Stimulated activated CD8-positive, alpha-beta memory T cell treated with anti-CD3 and anti-CD28 coated beads, Interleukin-12 subunit alpha, Interleukin-12 subunit beta, amount 100 ng/mL, for 4 hours (primary cell): ENCODE results near the gene ZNF223.

Experiments used
- DNase-seq: peaks from one replicate; pipeline ENCODE4 v3.0.0-alpha.2; 2020; ENCODE audit warnings: low read depth

The ZNF223 gene

DNA sequence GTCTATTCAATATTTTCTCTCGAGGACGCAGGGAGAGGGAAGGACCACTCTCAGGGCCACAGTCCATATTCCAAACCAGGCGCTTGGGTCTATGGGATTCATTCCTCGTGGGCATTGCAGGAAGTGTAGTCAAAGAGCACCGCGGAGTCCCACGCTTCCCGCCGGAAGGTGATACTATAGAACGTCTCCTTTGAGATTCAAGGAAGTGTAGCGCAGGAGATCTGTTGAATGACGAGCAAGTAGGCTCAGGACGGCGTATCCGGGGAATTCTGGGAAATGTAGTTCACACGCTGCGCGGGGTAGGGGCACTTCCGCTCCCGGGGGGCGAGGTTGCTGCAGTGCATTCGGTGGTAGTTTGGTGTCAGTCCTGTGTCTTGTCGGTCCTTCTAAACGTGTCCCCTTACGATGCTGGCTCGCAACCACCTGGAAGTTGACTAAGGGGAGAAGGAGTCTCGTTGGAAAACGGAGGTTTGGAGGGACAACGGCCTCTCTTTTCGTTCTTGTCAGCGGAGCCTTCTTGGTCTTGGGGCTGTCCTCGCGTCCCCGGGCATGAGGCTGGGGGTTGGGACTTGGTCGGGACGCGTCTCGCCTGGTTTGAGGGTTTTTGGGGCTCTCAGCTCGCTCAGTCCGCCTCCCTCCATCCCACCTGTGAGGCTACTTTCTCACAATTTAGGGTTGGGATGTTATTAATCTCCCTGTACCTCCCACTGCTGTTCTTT lies 20.1 kb downstream of the ZNF223 start, which contains the start of gene ZNF284:
ZNF284 (plus strand) TSS at position 336 of the 719 bp plus-strand sequence. CDS start 4,231 bp downstream, outside the sequence.
- peak; percentile 70 for DNase-seq

DNA sequence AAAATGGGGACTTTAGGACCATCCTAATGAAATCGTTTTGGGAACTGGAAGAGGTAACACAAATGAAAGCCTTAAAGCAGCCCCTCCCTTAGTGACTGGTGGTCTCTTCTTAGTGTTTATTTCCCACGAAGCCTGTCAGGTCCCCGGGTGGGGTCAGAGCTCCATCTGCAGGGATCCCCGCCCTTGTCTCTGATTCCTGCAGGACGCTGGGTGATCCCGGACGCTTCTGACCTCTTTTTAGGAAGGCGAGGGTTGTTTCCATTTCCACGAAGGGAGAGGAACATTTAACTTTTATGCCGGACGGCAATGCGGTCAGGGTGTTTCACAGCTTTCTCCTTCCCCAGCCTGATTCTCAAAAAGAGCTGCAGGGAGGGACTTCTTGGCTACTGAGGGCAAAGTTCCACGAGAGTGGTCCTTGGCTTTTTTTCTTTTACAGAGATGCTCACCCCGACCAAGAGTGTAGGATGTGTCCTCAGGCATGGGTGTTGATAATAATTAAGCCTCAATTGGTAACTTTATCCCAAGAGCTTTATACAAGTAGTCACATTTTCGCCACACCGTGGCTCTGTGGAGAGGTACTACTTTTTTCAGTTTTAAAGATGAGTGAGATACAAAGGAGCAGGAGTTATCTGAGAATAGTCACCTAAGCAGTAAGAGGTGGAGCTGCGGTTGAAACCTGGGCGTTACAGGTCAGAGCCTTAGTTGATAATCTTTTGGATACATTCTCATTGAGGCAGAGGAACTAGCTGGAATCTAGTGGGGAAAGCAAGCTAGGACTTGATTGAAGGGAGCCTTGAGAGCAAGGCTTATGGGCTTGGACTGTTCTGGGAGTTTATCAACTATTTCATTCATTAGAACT lies 20.9 kb downstream of the ZNF223 start:
- DNase-seq = no peak

DNA sequence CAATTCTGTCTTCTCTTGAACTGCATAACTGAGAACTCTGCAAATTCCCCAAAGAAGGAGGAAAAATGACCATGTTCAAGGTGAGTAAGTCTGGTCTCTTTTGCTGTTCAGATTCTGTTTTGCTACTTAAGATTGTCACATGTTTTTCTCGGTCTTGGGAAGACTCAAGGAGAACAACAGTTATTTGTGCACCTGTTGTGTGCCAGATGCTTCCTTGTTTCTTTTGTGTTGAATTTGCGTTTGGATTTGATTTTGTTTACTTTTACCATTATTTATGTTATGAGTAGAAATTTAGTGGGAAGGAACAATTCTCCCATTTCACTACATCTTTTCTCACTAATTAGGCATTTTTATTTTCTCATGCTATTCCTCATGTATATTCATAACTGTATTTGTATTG lies 24.5 kb downstream of the ZNF223 start:
- DNase-seq = no peak

DNA sequence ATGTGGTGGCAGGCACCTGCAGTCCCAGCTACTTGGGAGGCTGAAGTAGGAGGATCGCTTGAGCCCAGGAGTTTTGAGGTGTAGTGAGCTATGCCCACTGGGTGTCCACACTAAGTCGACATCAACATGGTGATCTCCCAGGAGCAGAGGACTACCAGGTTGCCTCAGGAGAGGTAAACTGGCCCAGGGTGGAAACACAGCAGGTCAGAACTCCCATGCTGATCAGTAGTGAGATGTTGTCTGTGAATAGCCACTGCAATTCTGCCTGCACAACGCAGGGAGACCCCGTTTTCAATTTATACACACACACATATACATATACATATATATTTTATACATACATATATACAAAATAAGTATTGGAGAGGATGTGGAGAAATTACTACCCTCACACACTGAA lies 40.3 kb downstream of the ZNF223 start:
- no peak for DNase-seq

DNA sequence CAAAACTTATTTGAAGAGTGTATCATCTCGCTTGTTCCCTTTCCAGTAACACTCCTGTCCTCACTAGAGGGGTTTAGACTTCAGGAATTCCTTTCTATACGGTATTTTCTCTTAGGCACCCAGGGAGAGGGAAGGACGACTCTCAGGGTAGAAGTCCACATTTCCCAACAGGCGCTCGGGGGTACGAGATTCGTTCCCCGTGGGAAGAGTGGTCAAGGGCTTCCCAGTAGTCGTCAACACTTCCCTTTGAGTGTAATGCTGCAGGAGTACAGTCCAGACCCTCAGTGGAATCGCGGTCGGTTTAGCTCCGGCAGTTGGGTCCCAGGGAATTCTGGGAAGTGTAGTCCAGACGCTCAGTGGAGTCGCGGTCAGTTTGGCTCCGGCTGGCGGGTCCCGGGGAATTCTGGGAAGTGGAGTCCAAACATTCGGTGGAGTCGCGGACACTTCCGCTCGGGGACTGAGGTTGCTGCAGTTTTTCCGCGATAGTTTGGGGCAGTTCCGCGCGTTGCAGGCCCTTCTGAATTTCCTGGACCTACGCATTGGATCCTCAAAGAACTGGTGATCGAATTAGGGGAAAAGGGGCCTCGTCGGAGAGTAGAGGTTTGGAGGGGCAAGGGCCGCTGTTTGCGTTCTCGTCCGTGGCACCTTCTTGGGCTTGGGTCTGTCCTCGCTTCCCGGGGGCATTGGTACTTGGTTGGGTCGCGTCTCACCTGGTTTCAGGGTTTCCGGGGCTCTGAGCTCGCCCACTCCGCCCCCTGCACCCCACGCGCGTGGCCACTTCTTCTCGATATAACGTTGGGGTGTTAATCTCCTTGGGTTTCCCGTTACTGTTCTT lies 42.3 kb downstream of the ZNF223 start, which contains the start of gene ZNF224:
ZNF224 (plus strand) TSS at position 431 of the 835 bp plus-strand sequence. CDS start 3,513 bp downstream, outside the sequence.
- DNase-seq = peak; percentile 69

DNA sequence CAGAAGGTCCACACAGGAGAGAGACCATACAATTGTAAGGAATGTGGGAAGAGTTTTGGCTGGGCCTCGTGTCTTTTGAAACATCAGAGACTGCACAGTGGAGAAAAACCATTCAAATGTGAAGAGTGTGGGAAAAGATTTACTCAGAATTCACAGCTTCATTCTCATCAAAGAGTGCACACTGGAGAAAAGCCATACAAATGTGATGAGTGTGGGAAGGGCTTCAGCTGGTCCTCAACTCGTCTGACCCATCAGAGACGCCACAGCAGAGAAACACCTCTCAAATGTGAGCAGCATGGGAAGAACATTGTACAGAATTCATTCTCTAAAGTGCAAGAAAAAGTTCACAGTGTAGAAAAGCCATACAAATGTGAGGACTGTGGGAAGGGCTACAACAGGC lies 55.9 kb downstream of the ZNF223 start:
- DNase-seq = no peak

DNA sequence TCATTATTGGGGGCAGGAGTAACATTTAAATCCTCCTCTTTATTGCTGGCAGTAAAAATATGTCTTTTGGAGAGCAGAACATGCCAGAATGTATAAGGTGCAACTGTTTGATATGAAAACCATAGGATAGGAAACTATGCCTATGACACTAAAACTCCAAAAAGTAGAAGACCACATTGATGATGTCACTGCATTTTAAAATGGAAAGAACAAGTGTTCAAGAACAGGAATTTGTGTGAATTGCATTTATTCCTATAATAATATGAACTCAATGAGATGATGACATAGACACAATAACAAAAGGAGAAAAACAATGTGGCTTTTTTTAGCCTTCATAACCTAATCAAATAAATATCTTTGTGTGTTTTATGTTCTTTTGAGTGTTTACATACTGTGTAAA lies 57.6 kb downstream of the ZNF223 start:
- no peak for DNase-seq

DNA sequence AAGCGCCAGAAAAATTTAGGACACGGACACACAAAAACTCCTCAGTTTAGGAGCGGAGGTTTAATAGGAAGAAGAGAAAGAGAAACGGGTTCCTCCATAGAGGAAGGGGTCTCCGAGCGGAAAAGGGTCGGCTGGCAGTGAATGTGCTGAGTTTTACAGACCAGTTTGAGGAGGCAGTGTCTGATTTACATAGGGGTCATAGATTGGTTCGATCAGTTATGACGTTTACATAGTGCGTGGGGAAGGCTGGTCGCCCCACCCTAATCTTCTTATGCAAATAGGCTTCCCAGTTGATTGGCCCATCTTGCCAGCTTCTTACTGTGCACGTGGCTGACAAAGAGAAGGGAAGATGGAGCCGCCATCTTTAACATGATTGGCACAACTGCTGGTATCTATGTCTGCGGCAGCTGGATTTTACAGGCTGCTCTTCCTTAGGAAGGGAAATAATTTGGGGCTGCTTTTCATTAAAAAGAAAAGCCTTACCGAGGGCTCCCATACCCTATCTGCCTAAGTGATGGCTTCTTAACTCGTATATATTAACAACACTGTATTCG lies 60.2 kb downstream of the ZNF223 start:
- DNase-seq = no peak

DNA sequence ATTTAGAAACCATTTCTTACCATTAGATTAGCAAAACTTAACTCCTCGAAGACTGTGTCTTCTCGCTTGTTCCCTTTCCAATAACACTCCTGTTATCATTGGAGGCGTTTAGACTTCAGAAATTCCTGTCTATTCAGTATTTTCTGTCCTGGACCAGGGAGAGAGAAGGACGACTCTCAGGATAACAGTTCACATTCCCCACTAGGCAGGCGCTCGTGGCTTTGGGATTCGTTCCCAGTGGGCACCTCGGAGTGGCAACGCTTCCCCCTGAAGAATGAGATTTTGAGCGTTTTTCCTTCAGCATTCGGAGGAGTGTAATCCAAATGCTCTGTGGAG lies 60.9 kb downstream of the ZNF223 start:
- DNase-seq = no peak

DNA sequence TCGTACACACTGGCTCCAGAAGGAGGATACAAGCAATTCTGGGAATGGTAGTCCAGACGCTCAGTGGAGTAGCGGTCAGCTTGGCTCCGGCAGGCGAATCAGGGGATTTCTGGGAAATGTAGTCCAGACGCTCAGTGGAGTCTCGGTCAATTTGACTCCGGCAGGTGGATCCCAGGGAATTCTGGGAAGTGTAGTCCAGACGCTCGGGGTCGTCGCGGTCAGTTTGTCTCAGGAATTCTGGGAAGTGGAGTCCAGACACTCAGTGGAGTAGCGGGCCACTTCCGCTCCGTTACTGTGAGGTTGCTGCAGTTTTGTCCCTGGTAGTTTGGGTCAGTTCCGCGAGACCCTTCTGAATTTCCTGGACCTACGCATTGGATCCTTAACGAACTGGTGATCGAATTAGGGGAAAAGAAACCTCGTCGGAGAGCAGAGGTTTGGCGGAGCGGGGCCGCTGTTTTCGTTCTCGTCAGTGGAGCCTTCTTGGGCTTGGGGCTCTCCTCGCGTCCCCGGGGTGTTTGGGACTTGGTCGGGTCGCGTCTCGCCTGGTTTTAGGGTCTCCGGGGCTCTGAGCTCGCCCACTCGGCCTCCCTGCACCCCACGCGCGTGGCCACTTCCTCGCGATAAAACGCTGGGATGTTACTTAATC lies 61.4 kb downstream of the ZNF223 start, which contains the start of gene ZNF225:
ZNF225 (plus strand) TSS at position 262 of the 646 bp plus-strand sequence. CDS start 2,429 bp downstream, outside the sequence.
- peak; percentile 68 for DNase-seq

DNA sequence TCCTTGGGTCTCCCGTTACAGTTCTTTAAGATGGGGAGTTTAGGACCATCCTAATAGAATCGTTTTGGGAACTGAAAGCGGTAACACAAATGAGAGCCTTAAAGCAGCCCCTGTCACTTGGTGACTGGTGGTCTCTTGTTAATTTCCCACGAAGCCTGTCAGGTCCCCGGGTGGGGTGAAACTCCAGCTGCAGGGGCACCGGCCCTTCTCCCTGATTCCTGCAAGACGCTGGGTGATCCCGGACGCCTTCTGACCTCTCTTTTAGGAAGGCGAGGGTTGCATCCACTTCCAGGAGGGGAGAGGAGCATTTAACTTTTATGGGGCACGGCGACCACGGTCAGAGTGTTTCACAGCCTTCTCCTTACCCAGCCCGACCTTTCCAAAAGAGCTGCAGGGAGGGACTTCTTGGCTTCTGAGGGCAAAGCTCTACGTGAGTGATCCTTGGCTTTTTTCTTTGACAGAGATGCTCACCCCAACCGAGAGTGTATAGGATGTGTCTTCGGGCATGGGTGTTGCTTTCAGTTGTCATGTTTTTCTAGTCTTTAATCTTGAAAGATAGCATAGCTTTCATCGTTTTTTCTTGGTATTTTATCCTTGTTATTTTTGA lies 62.1 kb downstream of the ZNF223 start:
- no peak for DNase-seq
